Naive B cell (primary cell): ENCODE data around the gene PLSCR3. TPM values are rescaled to one million over a fixed set of nuclear protein-coding genes. Genes with fewer than 3 reads are reported as not detected.

Experiments used
- ATAC-seq, 2 donors: fragments of 150-1000 bp; cut with Tn5 transposase; 2 replicates each; pipeline ENCODE4 v1.10.0; 2021; ENCODE audit warnings: low read depth in 2 of 2, mild to moderate bottlenecking in 2 of 2, moderate library complexity in 2 of 2
- DNase-seq: peaks from one replicate; pipeline ENCODE4 v3.0.0; 2022
- H3K27ac Mint-ChIP-seq, 6 donors: one replicate each; pipeline ENCODE4 v1.8.0; 2020 to 2022; ENCODE audit warnings: mild to moderate bottlenecking in 6 of 6, mixed read lengths in 6 of 6, moderate library complexity in 5 of 6, inconsistent platforms in 2 of 6
- H3K27me3 Mint-ChIP-seq, 3 donors: one replicate each; pipeline ENCODE4 v1.8.0; 2021 to 2022; ENCODE audit warnings: mixed read lengths in 3 of 3, mild to moderate bottlenecking in 1 of 3
- H3K36me3 Mint-ChIP-seq, 2 donors: one replicate each; pipeline ENCODE4 v1.8.0; 2020 to 2022; ENCODE audit warnings: mixed read lengths in 2 of 2, inconsistent platforms in 1 of 2, mild to moderate bottlenecking in 1 of 2
- H3K4me1 Mint-ChIP-seq, 3 donors: one replicate each; pipeline ENCODE4 v1.8.0; 2020 to 2022; ENCODE audit warnings: mixed read lengths in 3 of 3, inconsistent platforms in 1 of 3, mild to moderate bottlenecking in 1 of 3, moderate library complexity in 1 of 3
- H3K4me3 Mint-ChIP-seq, 8 donors: one replicate each; pipeline ENCODE4 v1.8.0; 2020 to 2022; ENCODE audit warnings: mild to moderate bottlenecking in 8 of 8, mixed read lengths in 8 of 8, moderate library complexity in 8 of 8, inconsistent platforms in 2 of 8
- H3K9me3 Mint-ChIP-seq, 7 donors: one replicate each; pipeline ENCODE4 v1.8.0; 2020 to 2022; ENCODE audit warnings: mixed read lengths in 7 of 7, mild to moderate bottlenecking in 5 of 7, inconsistent platforms in 2 of 7, moderate library complexity in 1 of 7
- polyA plus RNA-seq, 6 donors: library from polyadenylated mRNA; unstranded; fragments of 300-500 nt; fragmentation: Illumina TruSeq; gene quantifications; one replicate each; pipeline ENCODE4 v1.2.3, GENCODE V29; 2021; ENCODE audit warnings: low read depth in 6 of 6

PLSCR3 gene
- polyA plus RNA-seq, result 10 to 100 TPM; 43.1 to 73.4 (median 59.1) TPM

GRCh38 chr17:7394452-7395191, at the start of gene PLSCR3:
Gene PLSCR3, minus strand, starts transcription at chr17:7394525. Its CDS starts 415 bp downstream, at chr17:7394110.
- DNase-seq (peak; percentile 84), ATAC-seq (peak; percentile 87 to 88)
- Mint-ChIP-seq H3K4me3 (peak within 1 kb of the TSS; percentile 86 to 98 (median 94)), H3K4me1 (peaks cover 30 to 34% (median 31%) of the 10 kb centered on the region in 3 donors), H3K27me3 (no peaks in the 10 kb centered on the region), H3K27ac (peak within 1 kb of the TSS; percentile 72 to 94 (median 91)), H3K36me3 (no peaks in the 10 kb centered on the region), H3K9me3 (no peaks in the 10 kb centered on the region)

- DNase-seq (no peak), ATAC-seq (no peak)
- H3K4me1 Mint-ChIP-seq, result peaks cover 36 to 49% (median 47%) of the 10 kb centered on the region in 3 donors
- peak overlapping the region in 3 of 8 donors; percentile 17 to 92 (median 79) for H3K4me3 Mint-ChIP-seq
- H3K9me3 Mint-ChIP-seq, result peaks cover 0 to 5% (median 0%) of the 10 kb centered on the region in 7 donors
- H3K36me3 Mint-ChIP-seq, result peaks cover 0 to 36% of the 10 kb centered on the region in 2 donors
- H3K27ac Mint-ChIP-seq, result peak overlapping the region in 1 of 6 donors; percentile 24
- peaks cover 56 to 90% (median 87%) of the 10 kb centered on the region in 3 donors for H3K27me3 Mint-ChIP-seq
Measured at GRCh38 chr17:7443499-7444485, 49.5 kb upstream of the PLSCR3 start.

DNA sequence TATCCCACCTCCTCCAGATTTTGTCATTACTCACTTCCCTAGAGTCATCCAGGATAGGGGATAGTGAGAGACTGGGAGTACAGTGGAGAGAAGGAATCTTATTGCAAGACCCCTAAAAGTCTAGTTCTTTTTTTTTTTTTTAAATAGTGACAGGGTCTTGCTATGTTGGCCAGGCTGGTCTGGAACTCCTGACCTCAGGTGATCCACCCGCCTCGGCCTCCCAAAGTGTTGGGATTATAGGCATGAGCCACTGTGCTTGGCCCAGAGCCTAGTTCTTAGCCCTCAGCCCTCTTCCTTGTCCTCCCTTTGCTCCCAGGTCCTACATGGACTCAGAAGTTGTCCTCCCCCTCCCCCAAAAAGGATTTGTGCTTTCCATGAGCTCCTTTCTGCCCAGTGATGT, 47.8 kb upstream of the PLSCR3 start:
- DNase-seq (no peak), ATAC-seq (no peak)
- H3K4me1 Mint-ChIP-seq, result peaks cover 42 to 60% (median 55%) of the 10 kb centered on the region in 3 donors
- peaks cover 0 to 2% (median 0%) of the 10 kb centered on the region in 7 donors for H3K9me3 Mint-ChIP-seq
- H3K27ac Mint-ChIP-seq, result peak overlapping the region in 1 of 6 donors; percentile 19
- peaks cover 0 to 36% of the 10 kb centered on the region in 2 donors for H3K36me3 Mint-ChIP-seq
- H3K27me3 Mint-ChIP-seq, result peaks cover 49 to 91% (median 87%) of the 10 kb centered on the region in 3 donors
- H3K4me3 Mint-ChIP-seq, result peak overlapping the region in 2 of 8 donors; percentile 16 to 29

DNA sequence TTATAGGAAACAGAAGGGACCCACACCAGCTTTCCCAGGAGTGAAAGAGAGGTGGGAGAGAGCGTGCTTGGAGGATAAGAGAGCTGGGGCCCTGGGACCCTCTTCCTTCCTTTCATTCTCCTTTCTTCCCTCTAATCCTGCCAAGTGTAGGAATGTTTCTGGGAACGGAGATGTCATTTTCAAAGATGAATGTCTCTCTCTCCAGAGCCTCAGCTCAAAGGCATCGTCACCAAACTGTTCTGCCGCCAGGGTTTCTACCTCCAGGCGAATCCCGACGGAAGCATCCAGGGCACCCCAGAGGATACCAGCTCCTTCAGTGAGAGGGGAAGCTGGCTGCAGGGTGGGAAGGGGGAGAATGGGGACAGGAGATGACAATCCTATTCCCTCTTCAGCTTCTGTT, 46.9 kb upstream of the PLSCR3 start:
- Mint-ChIP-seq H3K27me3 (peaks cover 45 to 83% (median 80%) of the 10 kb centered on the region in 3 donors), H3K4me3 (peak overlapping the region in 1 of 8 donors; percentile 73), H3K36me3 (peaks cover 0 to 32% of the 10 kb centered on the region in 2 donors), H3K27ac (no peak overlapping the region), H3K4me1 (peaks cover 43 to 59% (median 58%) of the 10 kb centered on the region in 3 donors), H3K9me3 (peaks cover 0 to 2% (median 0%) of the 10 kb centered on the region in 7 donors)
- DNase-seq, result no peak
- ATAC-seq, result no peak

DNA sequence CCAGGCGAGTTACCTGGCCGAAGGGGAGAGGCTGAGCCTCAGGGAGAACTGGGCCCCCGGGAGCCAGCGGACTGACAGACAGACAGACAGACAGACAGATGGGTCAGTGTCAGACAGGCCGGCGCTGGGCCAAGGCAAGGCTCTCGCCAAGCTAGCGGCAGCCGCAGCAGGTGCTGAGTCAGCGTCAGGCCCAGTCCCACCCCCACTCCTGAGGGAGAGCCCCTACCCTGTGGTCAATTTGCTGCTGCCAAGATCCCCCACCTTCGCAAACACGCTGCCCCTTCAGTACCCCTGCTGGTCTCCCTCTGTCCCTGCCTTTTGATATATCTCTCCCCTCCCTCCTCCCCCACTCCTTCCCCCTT, 46.5 kb upstream of the PLSCR3 start:
- peaks cover 41 to 79% (median 75%) of the 10 kb centered on the region in 3 donors for H3K27me3 Mint-ChIP-seq
- peaks cover 0 to 32% of the 10 kb centered on the region in 2 donors for H3K36me3 Mint-ChIP-seq
- no peak overlapping the region for H3K27ac Mint-ChIP-seq
- H3K4me1 Mint-ChIP-seq, result peaks cover 40 to 59% (median 58%) of the 10 kb centered on the region in 3 donors
- peak overlapping the region in 6 of 8 donors; percentile 76 to 87 (median 82) for H3K4me3 Mint-ChIP-seq
- DNase-seq (no peak), ATAC-seq (no peak)
- peaks cover 0 to 1% (median 0%) of the 10 kb centered on the region in 7 donors for H3K9me3 Mint-ChIP-seq

DNA sequence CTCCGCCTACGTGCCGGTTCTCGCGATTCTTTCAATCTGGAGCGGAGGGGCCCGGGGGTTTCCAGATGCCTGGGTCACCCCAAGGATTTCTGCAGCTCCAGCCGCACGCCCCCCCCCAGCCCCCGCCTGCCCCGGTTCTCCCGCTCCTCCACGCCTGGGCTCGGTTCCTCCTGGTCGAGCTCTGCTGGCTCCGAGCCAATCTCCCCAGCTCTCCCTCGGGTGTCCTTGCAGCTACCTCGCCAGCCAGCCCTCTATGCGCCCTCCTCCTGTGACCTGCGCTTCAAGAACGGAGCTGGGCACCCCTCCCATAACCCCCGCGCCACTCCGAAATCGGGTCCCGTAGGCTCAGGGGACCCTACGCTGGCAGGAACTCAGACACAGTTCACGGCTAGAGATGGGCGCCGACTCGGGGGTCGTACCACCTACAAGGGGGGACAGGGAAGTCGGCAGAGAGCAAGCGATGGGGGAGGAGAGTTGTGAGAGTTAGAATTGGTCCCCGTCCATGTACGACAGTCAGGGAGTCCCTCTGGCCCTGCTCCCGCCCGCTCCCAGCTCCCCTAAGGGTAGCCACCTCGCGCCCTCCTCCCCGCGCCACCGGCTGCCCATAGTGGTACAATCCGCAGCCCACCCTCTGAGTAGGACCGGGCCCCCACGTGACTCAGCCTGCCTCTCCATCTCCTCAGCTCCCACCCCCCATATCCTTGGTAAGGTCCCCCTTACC, 45.9 kb upstream of the PLSCR3 start:
- DNase-seq, result no peak
- Mint-ChIP-seq H3K4me3 (peak overlapping the region; percentile 76 to 89 (median 84)), H3K36me3 (peaks cover 0 to 32% of the 10 kb centered on the region in 2 donors), H3K27me3 (peaks cover 37 to 74% (median 70%) of the 10 kb centered on the region in 3 donors), H3K4me1 (peaks cover 34 to 56% (median 56%) of the 10 kb centered on the region in 3 donors), H3K27ac (peak overlapping the region in 2 of 6 donors; percentile 67 to 85), H3K9me3 (no peaks in the 10 kb centered on the region)
- no peak for ATAC-seq

DNA sequence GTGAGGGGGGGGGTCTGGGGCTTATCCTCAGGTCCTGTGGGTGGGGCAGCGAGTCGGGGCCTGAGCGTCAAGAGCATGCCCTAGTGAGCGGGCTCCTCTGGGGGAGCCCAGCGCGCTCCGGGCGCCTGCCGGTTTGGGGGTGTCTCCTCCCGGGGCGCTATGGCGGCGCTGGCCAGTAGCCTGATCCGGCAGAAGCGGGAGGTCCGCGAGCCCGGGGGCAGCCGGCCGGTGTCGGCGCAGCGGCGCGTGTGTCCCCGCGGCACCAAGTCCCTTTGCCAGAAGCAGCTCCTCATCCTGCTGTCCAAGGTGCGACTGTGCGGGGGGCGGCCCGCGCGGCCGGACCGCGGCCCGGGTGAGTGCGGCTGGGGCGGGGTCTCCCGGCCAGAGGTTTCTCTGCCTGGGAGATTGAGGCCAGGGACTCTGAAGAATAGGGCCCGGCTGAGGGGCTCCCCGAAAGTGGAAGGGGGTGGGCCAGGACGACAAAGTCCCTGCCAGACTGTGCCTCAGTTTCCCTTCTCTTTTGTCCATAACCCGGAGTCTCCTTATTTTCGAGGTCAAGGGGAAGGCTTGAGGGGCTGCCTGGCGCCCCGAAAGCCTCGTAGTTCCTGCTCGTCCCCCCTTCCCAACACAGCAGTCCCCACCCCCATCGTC, 45.3 kb upstream of the PLSCR3 start, which contains the start of gene FGF11:
Gene FGF11 (plus strand): TSS at position 51 of the 651 bp plus-strand sequence. CDS start 109 bp downstream, at position 160.
- Mint-ChIP-seq H3K9me3 (no peaks in the 10 kb centered on the region), H3K36me3 (peaks cover 0 to 32% of the 10 kb centered on the region in 2 donors), H3K27ac (peak within 1 kb of the TSS in 4 of 6 donors; percentile 57 to 86 (median 71)), H3K27me3 (peaks cover 37 to 67% (median 63%) of the 10 kb centered on the region in 3 donors), H3K4me3 (peak within 1 kb of the TSS; percentile 83 to 94 (median 86)), H3K4me1 (peaks cover 34 to 57% (median 55%) of the 10 kb centered on the region in 3 donors)
- DNase-seq (no peak), ATAC-seq (no peak)

- Mint-ChIP-seq H3K27me3 (peaks cover 32 to 59% (median 58%) of the 10 kb centered on the region in 3 donors), H3K4me1 (peaks cover 34 to 57% (median 55%) of the 10 kb centered on the region in 3 donors), H3K27ac (peak overlapping the region in 4 of 6 donors; percentile 57 to 86 (median 71)), H3K9me3 (no peaks in the 10 kb centered on the region), H3K4me3 (peak overlapping the region; percentile 67 to 94 (median 84)), H3K36me3 (peaks cover 0 to 32% of the 10 kb centered on the region in 2 donors)
- DNase-seq, result no peak
- no peak for ATAC-seq
Measured at GRCh38 chr17:7438656-7439460, 44.5 kb upstream of the PLSCR3 start.

- H3K9me3 Mint-ChIP-seq, result no peaks in the 10 kb centered on the region
- peaks cover 31 to 55% (median 52%) of the 10 kb centered on the region in 3 donors for H3K4me1 Mint-ChIP-seq
- ATAC-seq, result no peak
- H3K4me3 Mint-ChIP-seq, result peak overlapping the region; percentile 67 to 94 (median 84)
- peak overlapping the region in 4 of 6 donors; percentile 19 to 75 (median 64) for H3K27ac Mint-ChIP-seq
- peak; percentile 61 for DNase-seq
- peaks cover 0 to 24% of the 10 kb centered on the region in 2 donors for H3K36me3 Mint-ChIP-seq
- peaks cover 28 to 52% (median 50%) of the 10 kb centered on the region in 3 donors for H3K27me3 Mint-ChIP-seq
Measured at GRCh38 chr17:7437950-7438614, 43.8 kb upstream of the PLSCR3 start.

- no peaks in the 10 kb centered on the region for H3K9me3 Mint-ChIP-seq
- no peak for DNase-seq
- peak overlapping the region; percentile 80 to 95 (median 86) for H3K4me3 Mint-ChIP-seq
- peaks cover 26 to 45% (median 44%) of the 10 kb centered on the region in 3 donors for H3K27me3 Mint-ChIP-seq
- no peak for ATAC-seq
- peaks cover 31 to 55% (median 52%) of the 10 kb centered on the region in 3 donors for H3K4me1 Mint-ChIP-seq
- peak overlapping the region in 4 of 6 donors; percentile 19 to 79 (median 54) for H3K27ac Mint-ChIP-seq
- H3K36me3 Mint-ChIP-seq, result peaks cover 0 to 23% of the 10 kb centered on the region in 2 donors
Measured at GRCh38 chr17:7437369-7437863, 43.1 kb upstream of the PLSCR3 start.
